HFF-Myc (cell line): ENCODE data around the gene USP2.

Experiments
- DNase-seq: peaks from one replicate; pipeline ENCODE4 v3.0.0-alpha.2; 2011; ENCODE audit warnings: low read depth; ENCODE audit errors: extremely low read depth
- H3K4me3 ChIP-seq: replicated peaks from 2 replicates; pipeline ENCODE4 v1.5.1; 2011; ENCODE audit warnings: low read depth, mild to moderate bottlenecking, control low read depth, low read length
- TF ChIP-seq, protein P1 (sequence below): IDR thresholded peaks from 2 replicates; pipeline ENCODE4 v1.5.1; 2012; ENCODE audit warnings: mild to moderate bottlenecking, low read depth, low read length, control low read depth; ENCODE audit errors: missing control alignments

The USP2 gene

DNA sequence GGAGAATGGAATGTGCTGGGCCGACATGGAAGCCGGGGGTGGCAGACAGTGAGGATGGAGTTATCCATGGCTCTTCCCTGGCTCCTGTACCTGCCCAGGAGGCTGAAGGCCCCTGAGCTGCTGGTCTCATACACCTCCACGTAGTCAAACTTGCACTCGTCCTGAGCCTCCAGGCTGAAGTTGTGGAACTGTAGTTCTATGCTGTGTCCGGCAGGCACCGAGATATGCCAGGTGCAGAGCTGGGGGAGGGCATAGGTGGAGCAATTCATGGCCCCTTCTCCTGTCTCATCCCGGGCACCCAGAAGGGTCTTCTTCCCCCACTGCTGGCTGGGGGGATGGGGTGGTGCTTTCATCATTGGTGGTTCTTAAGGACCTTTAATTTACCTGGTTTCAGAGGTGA is 37.8 kb downstream of the USP2 start:
- no peak overlapping the region for H3K4me3 ChIP-seq
- DNase-seq = no peak

DNA sequence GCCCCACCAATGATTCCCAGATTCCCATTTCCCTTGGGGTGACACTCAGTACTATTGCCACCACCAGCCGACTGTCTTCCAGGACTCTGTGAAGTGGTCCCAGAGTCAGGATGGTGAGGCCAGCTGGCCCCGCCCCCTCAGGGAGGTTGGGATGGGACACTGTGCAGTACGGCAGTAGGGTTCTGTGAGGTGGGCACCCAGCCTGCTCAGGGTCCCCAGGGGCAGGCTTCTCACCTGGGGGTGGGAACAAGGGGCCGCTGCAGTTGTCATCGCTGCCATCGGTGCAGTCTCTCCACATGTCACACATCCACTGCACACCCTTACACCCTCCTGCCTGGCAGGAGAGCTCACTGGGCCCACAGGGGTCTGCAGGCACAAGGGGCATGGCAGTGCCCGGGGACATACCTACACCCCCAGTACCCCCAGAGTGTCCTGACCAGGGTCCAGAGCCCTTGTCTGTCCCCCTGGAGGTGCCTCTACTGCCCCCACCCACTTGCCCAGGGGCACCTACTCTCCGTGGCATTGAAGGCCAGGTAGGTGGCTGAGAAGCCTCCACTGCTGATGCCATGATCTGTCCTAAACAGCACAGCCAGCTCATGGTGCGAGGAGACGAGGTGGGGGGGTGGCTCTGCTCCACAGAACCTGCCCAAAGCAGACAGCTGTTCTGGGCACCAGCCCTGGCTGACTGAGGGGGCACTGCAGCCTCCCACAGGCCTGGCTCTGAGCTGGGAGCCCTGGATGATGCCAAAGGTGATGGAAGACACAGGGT is 38.9 kb downstream of the USP2 start:
- no peak overlapping the region for H3K4me3 ChIP-seq
- TF ChIP-seq, protein P1, sequence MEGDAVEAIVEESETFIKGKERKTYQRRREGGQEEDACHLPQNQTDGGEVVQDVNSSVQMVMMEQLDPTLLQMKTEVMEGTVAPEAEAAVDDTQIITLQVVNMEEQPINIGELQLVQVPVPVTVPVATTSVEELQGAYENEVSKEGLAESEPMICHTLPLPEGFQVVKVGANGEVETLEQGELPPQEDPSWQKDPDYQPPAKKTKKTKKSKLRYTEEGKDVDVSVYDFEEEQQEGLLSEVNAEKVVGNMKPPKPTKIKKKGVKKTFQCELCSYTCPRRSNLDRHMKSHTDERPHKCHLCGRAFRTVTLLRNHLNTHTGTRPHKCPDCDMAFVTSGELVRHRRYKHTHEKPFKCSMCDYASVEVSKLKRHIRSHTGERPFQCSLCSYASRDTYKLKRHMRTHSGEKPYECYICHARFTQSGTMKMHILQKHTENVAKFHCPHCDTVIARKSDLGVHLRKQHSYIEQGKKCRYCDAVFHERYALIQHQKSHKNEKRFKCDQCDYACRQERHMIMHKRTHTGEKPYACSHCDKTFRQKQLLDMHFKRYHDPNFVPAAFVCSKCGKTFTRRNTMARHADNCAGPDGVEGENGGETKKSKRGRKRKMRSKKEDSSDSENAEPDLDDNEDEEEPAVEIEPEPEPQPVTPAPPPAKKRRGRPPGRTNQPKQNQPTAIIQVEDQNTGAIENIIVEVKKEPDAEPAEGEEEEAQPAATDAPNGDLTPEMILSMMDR = no peak
- no peak for DNase-seq

More for the DNA sequence above, 37.8 kb downstream of the USP2 start:
- TF ChIP-seq, protein P1 = no peak

DNA sequence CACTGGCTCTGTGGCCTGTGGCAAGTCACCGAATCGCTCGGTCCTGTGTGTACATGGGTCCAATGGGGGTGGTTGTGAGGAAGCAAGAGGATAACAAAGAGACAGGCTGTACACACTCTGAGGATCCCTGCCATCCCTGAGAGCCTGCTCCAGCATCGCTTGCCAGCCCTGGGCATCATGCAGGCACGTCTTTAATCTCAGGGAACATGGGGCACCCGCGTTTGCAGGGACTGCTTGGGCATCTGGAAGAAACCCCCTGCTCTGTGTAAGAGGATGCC is 39.5 kb downstream of the USP2 start:
- TF ChIP-seq, protein P1 = no peak
- DNase-seq = no peak
- H3K4me3 ChIP-seq = no peak overlapping the region

DNA sequence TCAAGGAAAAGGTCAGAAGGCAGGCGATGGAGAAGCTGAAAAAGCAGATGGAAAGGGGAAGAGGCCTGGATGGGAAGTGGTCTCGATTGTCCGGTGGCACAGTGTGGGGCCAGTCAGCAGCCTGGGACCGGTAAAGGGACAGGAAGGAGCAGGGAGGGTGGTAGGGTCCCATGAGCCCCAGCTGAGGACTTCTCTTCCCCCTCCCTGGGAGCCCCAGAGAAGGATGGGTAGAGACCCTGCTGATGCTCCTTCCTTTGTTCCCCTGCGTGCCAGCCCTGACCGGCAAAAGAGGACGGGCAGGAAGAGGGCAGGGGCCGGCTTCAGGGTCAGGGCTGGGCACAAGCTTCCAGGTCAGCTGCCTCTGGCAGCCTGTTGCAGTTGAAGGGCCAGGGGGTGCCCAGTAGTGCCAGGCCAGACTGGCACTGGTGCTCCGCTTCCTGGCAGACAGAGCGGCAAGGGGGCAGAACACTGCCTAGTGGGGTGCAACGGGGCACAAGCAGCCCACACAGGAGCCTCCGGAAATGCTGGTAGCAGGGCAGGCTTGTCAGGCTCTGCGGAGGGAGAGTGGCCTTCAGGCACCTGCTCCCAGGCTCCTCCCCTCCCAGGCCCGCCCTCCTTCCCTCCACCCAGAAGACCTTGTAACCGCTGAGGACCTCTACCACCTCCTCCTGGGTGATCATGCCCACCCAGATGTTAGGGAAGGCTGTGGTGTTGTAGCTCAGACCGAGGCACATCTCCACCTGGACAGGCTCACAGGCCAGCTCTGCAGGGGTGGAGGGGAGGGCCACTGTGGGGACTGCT is 40.1 kb downstream of the USP2 start:
- TF ChIP-seq, protein P1 = no peak
- H3K4me3 ChIP-seq = no peak overlapping the region
- no peak for DNase-seq

DNA sequence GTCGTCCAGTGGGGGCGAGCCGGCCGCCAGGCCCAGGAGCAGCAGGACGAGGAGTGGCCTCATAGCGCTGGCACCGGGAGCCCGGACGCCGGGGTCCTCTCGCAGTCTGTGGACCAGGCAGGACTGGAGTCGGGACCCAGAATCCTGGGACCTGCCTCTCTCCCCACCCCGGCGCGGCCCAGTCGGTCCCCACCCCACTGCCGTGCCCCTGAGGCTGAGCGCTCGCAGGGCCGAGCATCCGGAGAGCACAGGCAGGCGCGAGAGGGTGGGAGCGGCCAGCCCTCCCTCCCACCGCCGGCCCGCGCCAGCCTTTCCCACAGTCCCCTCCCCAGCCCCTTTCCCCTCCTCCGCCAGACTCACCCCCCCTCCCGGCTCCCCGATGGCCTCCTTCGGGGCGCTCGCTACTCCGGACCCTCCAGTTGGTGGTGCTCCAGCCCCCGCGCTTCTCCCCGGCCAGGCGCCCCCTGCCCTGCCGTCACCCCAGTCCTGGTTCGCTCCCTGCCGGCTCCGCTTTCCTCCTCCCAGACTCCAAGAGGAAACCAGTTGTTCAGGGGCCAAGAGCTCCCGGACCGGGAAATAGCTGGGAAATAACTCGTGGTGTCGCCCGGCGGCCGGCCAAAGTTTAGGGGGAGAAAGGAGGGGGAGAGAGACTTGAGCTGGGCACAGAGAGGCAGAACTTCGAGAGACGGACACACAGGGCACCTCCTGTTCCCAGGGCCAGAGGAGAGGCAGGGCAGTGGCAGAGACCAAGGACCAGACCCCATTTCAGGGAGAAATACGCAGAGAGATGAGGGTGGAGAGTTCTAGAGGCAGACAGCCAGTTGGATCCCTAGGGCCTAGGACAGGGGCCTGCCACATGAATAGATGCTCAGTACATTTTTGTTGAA is 40.9 kb downstream of the USP2 start, which contains the start of gene C1QTNF5:
TSS of gene C1QTNF5 (minus strand) at position 549 of the 887 bp plus-strand sequence. CDS start at position 63, 486 bp downstream.
- DNase-seq = no peak
- H3K4me3 ChIP-seq = peak within 1 kb of the TSS; percentile 39
- TF ChIP-seq, protein P1 = no peak

GRCh38 chr11:119339589-119340334 is 41.7 kb downstream of the USP2 start:
- H3K4me3 ChIP-seq = peak overlapping the region; percentile 39
- no peak for DNase-seq

More at GRCh38 chr11:119339589-119340334, 41.7 kb downstream of the USP2 start:
- TF ChIP-seq, protein P1 = peak; percentile 81
